Epithelial cell of proximal tubule (primary cell): ENCODE data around the gene PTPRT. TPM values are rescaled to one million over a fixed set of nuclear protein-coding genes. Genes with fewer than 3 reads are reported as not detected.

Source experiments
- DNase-seq: peaks from one replicate; pipeline ENCODE4 v3.0.0-alpha.2; 2011; ENCODE audit warnings: low read depth
- H3K4me3 ChIP-seq: 2 replicates; pipeline ENCODE4 v1.5.1; 2011; ENCODE audit warnings: low read depth, mild to moderate bottlenecking, low read length
- total RNA-seq: library from RNA; depleted of rRNA; stranded (reverse); fragments of >200 nt; gene quantifications from 2 replicates; pipeline ENCODE4 v1.2.3, GENCODE V29; 2015
- TF ChIP-seq, protein P1 (sequence below): conservative IDR thresholded peaks from 2 replicates; pipeline ENCODE4 v1.5.1; 2012; ENCODE audit warnings: low read depth, mild to moderate bottlenecking, low read length

The PTPRT gene
- total RNA-seq, 1 donor from 2014 or later: not detected

DNA sequence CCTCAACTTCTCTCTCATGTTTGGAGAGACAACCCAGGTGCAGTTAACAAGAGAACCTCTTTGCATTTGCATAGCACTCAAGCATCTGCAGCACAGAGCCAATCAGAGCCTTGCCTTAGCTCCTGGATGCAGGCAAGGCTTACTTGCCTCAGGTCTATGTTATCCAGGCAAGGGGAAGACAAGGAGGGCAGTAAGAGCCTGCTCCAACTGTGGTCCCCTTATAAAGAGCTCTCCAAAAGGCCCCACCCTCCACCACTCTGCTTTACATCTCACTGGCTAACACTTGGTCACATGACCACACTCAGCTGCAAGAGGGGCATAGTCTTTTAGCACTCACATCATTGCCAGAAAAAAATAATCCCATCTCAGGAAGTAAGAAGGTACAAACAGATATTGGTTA lies 540.0 kb downstream of the PTPRT start:
- TF ChIP-seq, protein P1, sequence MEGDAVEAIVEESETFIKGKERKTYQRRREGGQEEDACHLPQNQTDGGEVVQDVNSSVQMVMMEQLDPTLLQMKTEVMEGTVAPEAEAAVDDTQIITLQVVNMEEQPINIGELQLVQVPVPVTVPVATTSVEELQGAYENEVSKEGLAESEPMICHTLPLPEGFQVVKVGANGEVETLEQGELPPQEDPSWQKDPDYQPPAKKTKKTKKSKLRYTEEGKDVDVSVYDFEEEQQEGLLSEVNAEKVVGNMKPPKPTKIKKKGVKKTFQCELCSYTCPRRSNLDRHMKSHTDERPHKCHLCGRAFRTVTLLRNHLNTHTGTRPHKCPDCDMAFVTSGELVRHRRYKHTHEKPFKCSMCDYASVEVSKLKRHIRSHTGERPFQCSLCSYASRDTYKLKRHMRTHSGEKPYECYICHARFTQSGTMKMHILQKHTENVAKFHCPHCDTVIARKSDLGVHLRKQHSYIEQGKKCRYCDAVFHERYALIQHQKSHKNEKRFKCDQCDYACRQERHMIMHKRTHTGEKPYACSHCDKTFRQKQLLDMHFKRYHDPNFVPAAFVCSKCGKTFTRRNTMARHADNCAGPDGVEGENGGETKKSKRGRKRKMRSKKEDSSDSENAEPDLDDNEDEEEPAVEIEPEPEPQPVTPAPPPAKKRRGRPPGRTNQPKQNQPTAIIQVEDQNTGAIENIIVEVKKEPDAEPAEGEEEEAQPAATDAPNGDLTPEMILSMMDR: no peak
- DNase-seq: no peak
- no peak overlapping the region for H3K4me3 ChIP-seq

DNA sequence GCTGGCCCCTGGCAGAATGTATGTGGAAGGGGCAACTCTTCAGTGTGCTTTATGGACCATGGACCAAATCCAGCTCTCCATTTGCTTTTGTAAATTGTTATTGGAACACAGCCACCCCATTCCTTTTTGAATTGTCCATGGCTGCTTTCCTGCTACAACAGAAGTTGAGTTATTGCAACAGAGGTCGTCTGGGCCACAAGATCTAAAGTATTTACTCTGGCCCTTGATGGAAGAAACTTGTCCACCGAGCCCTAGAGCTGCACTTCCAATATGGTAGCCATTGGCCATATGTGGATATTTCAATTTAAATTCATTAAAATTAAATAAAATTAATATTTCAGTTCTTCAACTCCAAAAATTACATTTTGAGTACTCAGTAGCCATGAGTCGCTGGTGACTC lies 543.5 kb downstream of the PTPRT start:
- no peak overlapping the region for H3K4me3 ChIP-seq
- TF ChIP-seq, protein P1: no peak
- no peak for DNase-seq

DNA sequence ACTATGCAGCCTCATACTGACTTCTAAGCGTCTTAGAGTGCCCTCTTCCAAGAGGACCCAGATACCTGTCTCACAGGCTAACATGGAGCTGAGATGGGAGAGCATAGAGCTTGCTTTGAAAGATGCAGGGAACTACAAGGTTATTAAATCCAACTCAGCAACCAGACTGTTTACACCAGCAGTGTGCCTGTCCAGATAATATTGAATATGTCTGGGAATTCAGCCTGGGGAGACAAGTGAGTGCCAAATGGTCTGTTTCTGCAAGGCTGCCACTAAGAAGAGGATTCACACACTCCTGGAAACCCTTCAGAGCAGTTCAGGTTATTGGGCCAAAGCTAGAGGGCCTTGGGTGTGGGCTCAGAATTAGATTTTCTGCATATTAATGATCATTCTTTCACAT lies 547.8 kb downstream of the PTPRT start:
- TF ChIP-seq, protein P1: no peak

DNA sequence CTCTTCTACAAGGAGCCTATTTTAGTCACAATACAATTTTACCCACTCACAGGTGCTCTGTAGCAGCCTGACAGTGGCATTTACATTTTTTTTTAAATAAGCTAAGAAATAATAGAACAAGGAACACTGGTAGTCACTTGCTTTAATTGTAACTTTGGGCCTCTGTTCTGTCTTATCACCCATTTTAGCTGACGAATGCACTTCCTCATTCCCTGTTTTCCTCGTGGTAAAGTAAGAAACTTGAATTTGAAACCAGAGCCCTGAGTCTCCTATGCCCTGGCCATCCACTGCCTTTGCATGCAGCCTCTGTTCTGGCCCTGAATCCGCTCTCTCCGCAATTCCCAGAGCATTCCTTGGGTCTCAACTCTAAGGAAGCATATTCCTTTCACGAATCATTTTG lies 550.6 kb downstream of the PTPRT start:
- H3K4me3 ChIP-seq: no peak overlapping the region
- TF ChIP-seq, protein P1: no peak

More for the DNA sequence above, 547.8 kb downstream of the PTPRT start:
- DNase-seq: no peak
- no peak overlapping the region for H3K4me3 ChIP-seq

DNA sequence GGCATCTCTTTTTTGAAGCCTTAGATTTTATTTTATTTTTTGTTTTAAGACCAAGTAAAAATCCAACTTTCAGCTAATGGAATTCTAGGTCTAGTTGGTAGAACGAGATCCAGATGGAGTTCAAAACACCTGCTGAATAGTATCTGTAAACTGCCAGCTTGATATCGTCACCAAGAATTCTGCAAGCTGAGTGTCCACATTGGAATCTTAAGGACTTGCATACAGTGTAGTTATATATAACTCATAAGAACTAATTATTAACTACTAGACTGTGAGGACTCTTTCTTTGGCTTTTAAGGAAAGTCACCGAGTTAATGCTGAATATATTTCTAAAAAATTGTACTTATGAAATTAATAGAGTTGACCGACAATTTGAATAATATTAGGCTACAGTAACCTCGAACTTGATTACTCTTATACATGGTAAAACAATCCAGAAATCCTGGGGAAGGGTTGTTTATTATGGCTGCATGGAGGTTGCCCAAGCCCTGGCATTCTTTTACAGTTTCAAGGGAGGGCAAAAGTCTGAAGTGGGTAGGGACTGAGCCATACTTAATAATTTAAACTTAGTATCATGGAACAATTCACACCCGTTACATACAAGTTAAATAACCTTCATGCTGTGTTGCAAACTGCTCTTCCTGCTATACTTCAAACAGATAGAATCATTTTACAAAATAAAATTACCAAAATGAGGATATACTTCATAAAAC lies 553.9 kb downstream of the PTPRT start:
- TF ChIP-seq, protein P1: no peak
- H3K4me3 ChIP-seq: no peak overlapping the region
- peak; percentile 31 for DNase-seq

More for the DNA sequence above, 550.6 kb downstream of the PTPRT start:
- DNase-seq: no peak

DNA sequence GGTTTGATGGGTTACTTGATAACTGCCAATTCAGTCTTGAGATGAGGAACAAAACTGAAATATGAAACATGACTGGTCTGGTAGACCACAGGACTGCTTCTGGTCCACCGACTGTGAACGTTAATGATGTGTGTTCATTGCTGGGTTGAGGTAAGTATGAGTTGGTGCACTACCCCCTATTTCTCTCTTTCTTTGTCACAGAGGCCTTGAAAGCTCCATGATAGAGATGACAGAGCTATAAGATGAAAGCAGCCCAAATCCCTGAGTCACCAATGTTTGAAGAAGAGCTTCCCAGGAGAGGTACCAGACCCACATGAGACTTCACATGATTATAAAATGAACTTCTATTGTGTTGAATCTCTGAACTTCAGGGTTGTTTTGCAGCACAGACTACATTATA lies 555.5 kb downstream of the PTPRT start:
- no peak overlapping the region for H3K4me3 ChIP-seq
- no peak for DNase-seq
- TF ChIP-seq, protein P1: no peak

DNA sequence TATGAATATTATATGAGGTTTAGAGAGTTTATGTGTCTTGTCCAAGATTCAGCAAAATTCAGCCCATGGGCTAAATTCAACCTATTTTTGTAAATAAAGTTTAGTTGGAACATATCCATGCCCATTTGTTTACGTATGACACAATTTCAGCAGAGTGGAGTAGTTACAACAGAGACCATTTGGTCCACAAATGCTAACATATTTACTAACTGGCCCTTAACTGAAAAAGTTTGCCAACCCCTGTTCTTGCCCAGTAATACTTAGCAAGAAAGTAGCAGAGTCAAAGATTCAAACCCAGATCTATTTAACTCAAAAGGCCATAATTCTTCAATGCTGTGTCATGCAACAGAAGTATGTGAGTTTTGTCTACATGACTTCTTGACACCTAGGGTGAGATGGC lies 561.0 kb downstream of the PTPRT start:
- TF ChIP-seq, protein P1: no peak
- H3K4me3 ChIP-seq: no peak overlapping the region

More for the DNA sequence above, 561.0 kb downstream of the PTPRT start:
- no peak for DNase-seq
